HL-60/S4 treated with retinoic acid at 250 ng/mL for 4 days and 3 days (cell line): ENCODE measurements around the gene OR1N1.
"Not testable (repeated sequence)": the region's sequence is repeated elsewhere in the genome, so short reads cannot be mapped to it uniquely, and the experiment has no call there.

Experiments
- in situ Hi-C: fragments of 300-500 bp; cut with MboI; formaldehyde crosslinking; loops from 2 replicates; pipeline ENCODE4 v1.7.0; 2022; ENCODE audit warnings: low sequenced_read_pairs

Gene OR1N1

DNA sequence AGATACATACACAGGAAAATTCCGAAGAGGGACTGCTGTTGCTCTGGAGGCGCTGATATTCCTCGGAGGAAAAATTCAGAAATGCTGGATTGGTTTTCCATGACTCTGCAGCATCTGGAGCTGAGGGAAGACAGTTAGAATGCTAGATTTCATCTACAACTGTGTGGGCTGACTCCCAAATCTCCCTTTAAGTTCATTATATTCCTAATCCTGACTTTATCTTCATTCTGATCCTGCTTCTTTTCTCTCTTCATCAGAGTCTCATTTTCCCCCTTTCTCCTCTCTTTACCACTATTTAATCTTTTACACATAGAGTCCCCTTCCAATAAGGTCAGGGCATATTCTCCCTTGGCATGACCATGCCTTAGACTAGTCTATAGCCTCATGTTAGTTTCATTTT lies at the start of gene OR1N1:
OR1N1 (minus strand) TSS at position 101 of the 400 bp plus-strand sequence; CDS start at position 101, 0 bp downstream.
- in situ Hi-C loops: no loop called here

- in situ Hi-C loops: no loop called here
Observed at GRCh38 chr9:122572456-122572855, 45.4 kb upstream of the OR1N1 start.

DNA sequence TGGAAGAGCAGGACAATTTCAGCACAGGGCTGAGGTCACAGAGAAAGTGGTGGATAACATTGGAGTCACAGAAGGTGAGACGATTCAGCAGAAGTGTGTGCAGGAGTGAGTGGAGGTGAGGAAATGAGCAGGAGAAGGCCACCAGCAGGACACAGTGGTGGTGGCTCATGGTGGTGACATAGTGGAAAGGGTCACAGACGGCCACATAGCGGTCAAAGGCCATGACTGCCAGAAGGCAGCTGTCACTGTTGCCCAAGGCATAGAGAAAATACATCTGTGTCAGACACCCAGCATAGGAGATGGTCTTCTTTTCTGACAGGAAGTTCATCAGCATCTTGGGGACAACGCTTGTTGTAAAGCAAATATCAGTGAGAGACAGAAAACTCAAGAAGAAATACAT lies 40.8 kb upstream of the OR1N1 start:
- in situ Hi-C loops: no loop called here

DNA sequence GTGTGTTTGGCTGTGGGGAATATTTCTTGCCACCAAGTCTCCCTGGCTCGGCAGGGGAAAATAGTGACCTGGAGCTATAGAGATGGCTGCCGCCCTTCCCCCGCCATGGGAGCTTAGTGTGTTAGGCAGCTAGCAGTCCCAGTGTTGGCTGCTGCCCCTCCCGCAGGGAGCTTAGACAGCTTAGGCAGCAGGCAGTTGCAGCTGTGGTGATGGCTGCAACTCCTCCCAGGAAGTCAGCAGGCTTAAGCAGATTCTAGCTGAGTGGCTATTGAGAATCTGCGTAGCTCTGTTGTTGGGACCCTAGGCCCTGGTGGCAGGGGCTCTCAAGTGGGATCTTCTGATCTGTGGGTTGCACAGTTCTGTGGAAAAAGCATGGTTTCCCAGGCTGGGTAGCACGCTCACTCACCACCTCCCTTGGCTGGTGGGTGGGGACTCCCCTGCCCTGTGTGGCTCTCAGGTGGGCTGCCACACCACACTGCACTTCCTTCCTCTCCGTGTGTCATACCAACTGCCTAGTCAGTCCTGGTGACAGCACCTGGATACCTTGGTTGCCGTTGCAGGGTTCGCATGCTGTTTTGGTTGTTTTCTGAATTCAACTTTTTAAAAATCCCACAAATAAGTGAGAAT lies 35.2 kb upstream of the OR1N1 start:
- in situ Hi-C loops: no loop called here

DNA sequence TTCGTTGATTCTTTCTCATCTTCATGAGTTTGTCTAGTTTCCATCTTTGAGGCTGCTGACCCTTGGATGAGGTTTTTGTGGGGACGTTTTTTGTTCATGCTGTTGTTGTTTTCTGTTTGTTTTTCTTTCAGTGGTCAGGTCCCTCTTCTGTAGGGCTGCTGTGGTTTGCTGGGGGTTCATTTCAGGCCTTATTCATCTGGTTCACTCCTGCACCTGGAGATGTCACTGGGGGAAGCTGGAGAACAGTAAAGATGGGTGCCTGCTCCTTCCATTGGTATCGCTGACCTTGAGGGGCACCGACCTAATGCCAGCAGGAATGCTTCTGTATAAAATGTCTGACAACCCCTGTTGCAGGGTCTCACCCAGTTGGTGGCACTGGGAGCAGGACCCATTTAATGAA lies 34.4 kb upstream of the OR1N1 start:
- in situ Hi-C loops: no loop called here

- in situ Hi-C loops: no loop called here
Observed at GRCh38 chr9:122552812-122553211, 25.7 kb upstream of the OR1N1 start, which contains the start of gene OR1N2. Gene OR1N2 (plus strand): TSS chr9:122553112. CDS start chr9:122553212, 100 bp downstream.

- in situ Hi-C loops: no loop called here
Observed at GRCh38 chr9:122551371-122551770, 24.3 kb upstream of the OR1N1 start.

- in situ Hi-C loops: no loop called here
Observed at GRCh38 chr9:122546196-122546595, 19.1 kb upstream of the OR1N1 start.

GRCh38 chr9:122538757-122539156 lies 11.7 kb upstream of the OR1N1 start:
- in situ Hi-C loops: no loop called here

DNA sequence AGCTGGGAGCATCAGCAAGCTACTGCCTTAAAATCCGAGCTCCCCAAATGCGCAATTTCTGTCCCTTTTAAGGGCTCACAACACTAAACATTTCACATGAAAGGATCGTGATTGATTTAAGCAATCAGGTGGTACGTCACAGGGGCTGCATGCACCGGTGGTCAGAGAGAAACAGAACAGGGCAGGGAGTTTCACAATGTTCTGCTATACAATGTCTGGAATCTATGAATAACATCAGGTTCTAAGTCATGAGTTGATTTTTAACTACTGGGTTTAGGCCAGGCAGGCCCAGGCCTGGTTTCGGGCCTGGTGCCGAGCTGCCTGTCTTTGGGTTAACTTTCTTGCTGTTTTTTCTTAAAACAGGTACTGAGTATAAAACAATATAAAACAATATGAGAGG lies 10.0 kb upstream of the OR1N1 start:
- in situ Hi-C loops: not testable (repeated sequence)

- in situ Hi-C loops: no loop called here
Observed at GRCh38 chr9:122536134-122536533, 9.0 kb upstream of the OR1N1 start.

DNA sequence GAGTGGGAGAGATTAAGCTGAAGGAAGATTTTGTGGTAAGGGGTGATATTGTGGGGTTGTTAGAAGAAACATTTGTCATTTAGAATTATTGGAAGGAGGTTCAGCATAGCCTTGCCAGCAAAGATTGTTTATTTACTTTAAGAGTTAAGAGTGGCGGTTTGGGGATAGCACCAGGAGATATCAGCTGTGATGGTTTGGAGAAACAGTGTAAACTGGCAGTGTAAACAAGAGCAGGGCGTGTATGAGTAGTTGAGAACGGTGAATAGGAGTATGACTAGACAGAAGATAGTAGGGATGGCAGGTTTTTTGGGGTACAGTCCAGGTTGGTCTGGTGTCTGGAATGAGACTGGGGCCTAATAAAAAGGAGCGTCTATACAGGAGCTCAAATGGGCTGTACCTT lies 4.1 kb upstream of the OR1N1 start:
- in situ Hi-C loops: not testable (repeated sequence)

- in situ Hi-C loops: no loop called here
Observed at GRCh38 chr9:122526602-122527001, 491 bp downstream of the OR1N1 start.

- in situ Hi-C loops: no loop called here
Observed at GRCh38 chr9:122519376-122519775, 7.7 kb downstream of the OR1N1 start.

DNA sequence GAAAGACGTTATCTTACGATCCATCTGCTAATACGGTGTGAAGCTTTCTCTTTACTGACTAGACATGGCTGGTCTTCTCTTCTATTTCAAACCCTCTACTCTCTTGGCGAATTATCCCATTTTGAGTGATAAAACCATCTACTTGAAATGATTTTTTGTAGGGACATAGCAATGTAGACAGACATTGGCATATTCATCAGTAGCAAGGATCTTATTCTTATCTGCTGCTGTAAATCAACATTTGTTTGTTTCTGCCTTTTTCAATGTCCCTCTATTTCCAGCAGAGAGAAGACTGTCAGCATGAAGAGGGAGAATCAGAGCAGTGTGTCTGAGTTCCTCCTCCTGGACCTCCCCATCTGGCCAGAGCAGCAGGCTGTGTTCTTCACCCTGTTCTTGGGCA lies 8.3 kb downstream of the OR1N1 start, which contains the start of gene OR1J4:
OR1J4 (plus strand) TSS at position 301 of the 400 bp plus-strand sequence; CDS start at position 301, 0 bp downstream.
- in situ Hi-C loops: no loop called here

DNA sequence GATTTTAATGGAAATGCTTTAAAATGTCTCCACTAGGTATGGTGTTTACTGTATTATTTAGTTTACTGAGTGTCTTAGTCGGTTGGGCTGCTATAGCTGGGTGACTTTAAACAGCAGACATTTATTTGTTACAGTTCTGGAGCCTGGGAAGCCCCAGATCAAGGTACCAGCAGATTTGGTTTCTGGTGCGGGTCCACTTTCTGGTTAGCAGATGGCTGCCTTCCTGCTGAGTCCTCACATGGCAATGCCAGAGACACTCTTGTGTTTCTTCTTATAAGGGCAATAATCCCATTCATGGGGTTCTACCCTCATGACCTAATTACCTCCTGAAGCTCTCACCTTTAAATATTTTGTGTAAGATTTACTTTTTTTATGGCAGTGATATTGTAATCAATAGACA lies 8.9 kb downstream of the OR1N1 start:
- in situ Hi-C loops: no loop called here

DNA sequence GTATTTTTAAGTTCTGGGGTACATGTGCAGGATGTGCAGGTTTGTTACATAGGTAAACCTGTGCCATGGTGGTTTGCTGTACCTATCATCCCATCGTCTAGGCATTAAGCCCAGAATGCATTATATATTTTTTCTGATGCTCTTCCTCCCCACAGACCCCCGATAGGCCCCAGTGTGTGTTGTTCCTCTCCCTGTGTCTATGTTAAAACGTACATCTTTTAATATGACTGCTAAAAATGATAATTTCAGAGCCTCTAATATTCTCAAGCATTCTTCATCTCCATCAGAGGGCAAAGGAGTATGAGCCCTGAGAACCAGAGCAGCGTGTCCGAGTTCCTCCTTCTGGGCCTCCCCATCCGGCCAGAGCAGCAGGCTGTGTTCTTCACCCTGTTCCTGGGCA lies 16.6 kb downstream of the OR1N1 start, which contains the start of gene OR1J2:
OR1J2 (plus strand) TSS at position 301 of the 400 bp plus-strand sequence; CDS start at position 301, 0 bp downstream.
- in situ Hi-C loops: no loop called here

GRCh38 chr9:122506964-122507363 lies 20.1 kb downstream of the OR1N1 start:
- in situ Hi-C loops: no loop called here

DNA sequence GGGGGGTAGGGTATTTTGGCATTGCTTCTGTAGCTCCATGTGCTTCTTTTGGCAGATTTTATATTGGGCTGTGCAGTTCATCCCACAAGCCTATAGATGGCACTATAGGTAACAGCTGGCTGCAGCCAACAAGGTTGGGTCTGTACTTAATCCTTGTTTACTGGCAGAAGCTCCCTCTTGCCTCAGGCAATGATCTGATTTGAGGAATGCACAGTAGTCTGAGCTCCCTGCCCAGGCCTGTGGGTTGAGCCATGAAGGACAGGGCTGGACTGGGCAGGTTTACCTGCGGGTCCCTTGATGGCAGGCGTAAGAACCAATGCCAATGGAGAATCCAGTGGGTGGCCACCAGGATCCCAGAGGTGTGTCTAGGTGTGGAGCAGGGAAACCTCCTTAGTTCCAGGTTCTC lies 28.2 kb downstream of the OR1N1 start:
- in situ Hi-C loops: no loop called here

GRCh38 chr9:122479062-122479461 lies 48.0 kb downstream of the OR1N1 start:
- in situ Hi-C loops: no loop called here

DNA sequence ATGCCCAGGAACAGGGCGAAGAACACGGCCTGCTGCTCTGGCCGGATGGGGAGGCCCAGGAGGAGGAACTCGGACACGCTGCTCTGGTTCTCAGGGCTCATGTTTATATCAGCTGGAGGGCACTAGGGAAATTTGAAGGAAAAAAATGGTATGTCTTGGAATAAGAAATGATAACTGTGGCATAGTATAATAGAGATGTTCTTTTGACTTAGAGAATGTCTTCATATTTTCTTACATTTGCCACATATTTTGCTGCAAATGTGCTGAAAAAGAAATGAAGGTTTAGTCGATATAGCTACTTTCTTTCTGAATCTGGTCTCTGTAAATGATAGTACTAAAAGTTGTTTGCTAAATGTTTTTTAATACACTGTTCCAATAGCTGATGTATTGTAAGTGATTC lies 49.3 kb downstream of the OR1N1 start, which contains the start of gene OR1J1:
OR1J1 (minus strand) TSS at position 101 of the 400 bp plus-strand sequence; CDS start at position 101, 0 bp downstream.
- in situ Hi-C loops: no loop called here

DNA sequence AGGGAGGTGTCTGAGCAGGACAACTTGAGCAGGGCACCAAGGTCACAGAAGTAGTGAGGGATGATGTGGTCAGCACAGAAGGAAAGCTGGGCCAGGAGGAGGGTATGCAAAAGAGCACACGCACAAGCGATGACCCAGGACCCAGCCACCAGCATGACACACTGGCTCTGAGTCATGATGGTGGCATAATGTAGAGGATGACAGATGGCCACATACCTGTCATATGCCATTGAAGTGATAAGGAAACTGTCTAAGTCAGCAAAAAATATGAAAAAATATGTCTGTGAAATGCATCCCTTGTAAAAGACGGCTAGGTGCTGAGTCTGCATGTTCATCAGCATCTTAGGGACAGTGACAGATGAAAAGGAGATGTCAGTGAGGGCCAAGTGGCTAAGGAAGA lies 49.7 kb downstream of the OR1N1 start:
- in situ Hi-C loops: no loop called here
